GM21381 (cell line): ENCODE data around the gene CTCFL.
A peak's percentile ranks its signal among the peaks of the same experiment; 100 is the strongest.

Source experiments
- ATAC-seq: cut with Tn5 transposase; IDR thresholded peaks from one replicate; pipeline ENCODE4 v1.9.1; 2021; ENCODE audit warnings: mild to moderate bottlenecking, moderate library complexity; ENCODE audit not compliant: unreplicated experiment

CTCFL gene

GRCh38 chr20:57450419-57450818 is 74.5 kb downstream of the CTCFL start:
- peak; percentile 78 for ATAC-seq

GRCh38 chr20:57449398-57450354 is 75.3 kb downstream of the CTCFL start:
- no peak for ATAC-seq

DNA sequence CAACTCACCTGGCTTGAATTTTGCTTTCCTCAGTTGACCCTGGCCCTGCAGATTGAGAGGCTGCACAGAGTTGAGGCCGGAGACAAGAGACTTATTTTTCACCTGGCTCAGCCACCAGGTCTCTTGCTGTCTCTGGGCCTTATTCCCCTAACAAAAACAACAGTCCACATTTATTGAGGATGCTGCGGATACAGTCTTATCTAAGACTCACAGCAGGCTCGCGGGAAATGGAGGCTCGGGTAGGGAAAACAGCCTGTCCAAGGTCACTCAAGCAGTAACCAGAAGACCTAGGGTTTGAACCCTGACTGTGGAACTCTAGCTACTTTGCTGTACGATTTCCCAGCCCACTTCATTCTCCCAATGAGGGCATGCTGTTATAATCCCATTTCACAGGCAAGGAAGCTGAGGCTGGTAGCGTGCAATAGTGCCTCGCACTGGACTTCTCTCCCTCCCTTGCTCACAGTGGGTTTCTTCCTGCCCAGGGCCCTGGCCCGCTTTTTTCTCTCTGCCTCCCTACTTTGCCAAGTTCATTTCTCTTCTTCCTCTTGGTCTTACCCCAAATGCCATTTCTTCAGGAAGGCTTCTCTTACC is 76.1 kb downstream of the CTCFL start:
- ATAC-seq = no peak
